ENCODE measurements around the gene INPP4B.

GRCh38 chr4:142291299-142292050 lies 554.6 kb downstream of the INPP4B start:
- TF ChIP-seq, protein P1, sequence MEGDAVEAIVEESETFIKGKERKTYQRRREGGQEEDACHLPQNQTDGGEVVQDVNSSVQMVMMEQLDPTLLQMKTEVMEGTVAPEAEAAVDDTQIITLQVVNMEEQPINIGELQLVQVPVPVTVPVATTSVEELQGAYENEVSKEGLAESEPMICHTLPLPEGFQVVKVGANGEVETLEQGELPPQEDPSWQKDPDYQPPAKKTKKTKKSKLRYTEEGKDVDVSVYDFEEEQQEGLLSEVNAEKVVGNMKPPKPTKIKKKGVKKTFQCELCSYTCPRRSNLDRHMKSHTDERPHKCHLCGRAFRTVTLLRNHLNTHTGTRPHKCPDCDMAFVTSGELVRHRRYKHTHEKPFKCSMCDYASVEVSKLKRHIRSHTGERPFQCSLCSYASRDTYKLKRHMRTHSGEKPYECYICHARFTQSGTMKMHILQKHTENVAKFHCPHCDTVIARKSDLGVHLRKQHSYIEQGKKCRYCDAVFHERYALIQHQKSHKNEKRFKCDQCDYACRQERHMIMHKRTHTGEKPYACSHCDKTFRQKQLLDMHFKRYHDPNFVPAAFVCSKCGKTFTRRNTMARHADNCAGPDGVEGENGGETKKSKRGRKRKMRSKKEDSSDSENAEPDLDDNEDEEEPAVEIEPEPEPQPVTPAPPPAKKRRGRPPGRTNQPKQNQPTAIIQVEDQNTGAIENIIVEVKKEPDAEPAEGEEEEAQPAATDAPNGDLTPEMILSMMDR (IDR thresholded peaks at IDR 0.05; ENCODE audit: borderline replicate concordance, extremely low read depth, low read length, poor library complexity, severe bottlenecking) = no peak
- TF ChIP-seq EZH2 (IDR thresholded peaks at IDR 0.05; ENCODE audit: borderline replicate concordance, low read depth, low read length, severe bottlenecking) = no peak

All from DND-41 (cell line).